ENCODE measurements around the gene TSG101.

- TF ChIP-seq, protein P1, sequence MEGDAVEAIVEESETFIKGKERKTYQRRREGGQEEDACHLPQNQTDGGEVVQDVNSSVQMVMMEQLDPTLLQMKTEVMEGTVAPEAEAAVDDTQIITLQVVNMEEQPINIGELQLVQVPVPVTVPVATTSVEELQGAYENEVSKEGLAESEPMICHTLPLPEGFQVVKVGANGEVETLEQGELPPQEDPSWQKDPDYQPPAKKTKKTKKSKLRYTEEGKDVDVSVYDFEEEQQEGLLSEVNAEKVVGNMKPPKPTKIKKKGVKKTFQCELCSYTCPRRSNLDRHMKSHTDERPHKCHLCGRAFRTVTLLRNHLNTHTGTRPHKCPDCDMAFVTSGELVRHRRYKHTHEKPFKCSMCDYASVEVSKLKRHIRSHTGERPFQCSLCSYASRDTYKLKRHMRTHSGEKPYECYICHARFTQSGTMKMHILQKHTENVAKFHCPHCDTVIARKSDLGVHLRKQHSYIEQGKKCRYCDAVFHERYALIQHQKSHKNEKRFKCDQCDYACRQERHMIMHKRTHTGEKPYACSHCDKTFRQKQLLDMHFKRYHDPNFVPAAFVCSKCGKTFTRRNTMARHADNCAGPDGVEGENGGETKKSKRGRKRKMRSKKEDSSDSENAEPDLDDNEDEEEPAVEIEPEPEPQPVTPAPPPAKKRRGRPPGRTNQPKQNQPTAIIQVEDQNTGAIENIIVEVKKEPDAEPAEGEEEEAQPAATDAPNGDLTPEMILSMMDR (conservative IDR thresholded peaks at IDR 0.05 in 1 of 2, IDR thresholded peaks at IDR 0.05 in 1 of 2; ENCODE audit: extremely low read depth in 1 of 2, insufficient read depth in 1 of 2, low read depth in 1 of 2, low read length in 2 of 2): no peak
- no peak for TF ChIP-seq EZH2 (IDR thresholded peaks at IDR 0.05; ENCODE audit: borderline replicate concordance, low read length)
These were observed 770 bp upstream of the TSG101 start for GRCh38 chr11:18527512-18527911.

All from mammary epithelial cell (primary cell).